GM12872 (cell line): Measurements from ENCODE around the gene ALOX5.

Experiments used
- CTCF ChIP-seq: IDR thresholded peaks from 3 replicates; pipeline ENCODE4 v1.5.1; 2011; ENCODE audit warnings: low read depth, mild to moderate bottlenecking, low read length, moderate library complexity; ENCODE audit not compliant: insufficient read depth

Gene ALOX5

GRCh38 chr10:45446858-45447257 is 72.8 kb downstream of the ALOX5 start:
- TF ChIP-seq CTCF: no peak

GRCh38 chr10:45447416-45447815 is 73.4 kb downstream of the ALOX5 start:
- no peak for TF ChIP-seq CTCF

GRCh38 chr10:45450866-45451265 is 76.8 kb downstream of the ALOX5 start:
- TF ChIP-seq CTCF: no peak

DNA sequence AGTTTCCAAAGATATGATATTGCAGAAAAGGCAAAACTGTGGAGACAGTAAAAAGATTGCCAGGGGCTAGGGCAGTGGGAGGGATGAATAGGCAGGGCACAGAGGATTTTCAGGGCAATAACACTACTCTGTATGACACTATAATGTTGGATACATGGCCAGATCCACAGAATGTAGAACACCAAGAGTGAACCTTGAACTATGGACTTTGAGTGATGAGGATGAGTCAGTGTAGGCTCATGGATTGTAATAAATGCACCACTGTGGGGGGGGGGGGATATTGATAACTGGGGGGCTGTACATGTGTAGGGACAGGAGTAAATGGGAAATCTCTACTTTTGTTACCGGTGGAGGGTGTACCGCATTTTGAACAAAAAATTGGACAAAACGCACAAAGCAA is 77.4 kb downstream of the ALOX5 start:
- no peak for TF ChIP-seq CTCF

DNA sequence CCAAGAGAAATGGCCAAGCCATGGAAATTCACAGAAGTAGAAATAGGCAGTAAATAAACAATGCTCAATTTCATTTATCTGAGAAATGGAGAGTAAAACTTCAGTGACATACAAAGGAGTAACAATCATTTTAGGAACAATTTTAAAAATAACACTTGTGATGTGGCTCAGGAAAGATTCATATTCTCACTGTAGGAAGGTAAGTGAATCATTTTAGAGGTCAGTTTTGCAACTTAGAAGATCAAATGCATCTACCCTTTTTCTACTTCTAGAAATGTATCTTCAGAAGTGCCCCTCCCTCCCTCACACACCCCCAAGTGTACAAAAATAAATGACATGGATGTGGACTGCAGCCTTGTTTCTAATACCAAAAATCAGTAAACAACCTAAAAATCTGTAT is 78.3 kb downstream of the ALOX5 start:
- TF ChIP-seq CTCF: no peak

DNA sequence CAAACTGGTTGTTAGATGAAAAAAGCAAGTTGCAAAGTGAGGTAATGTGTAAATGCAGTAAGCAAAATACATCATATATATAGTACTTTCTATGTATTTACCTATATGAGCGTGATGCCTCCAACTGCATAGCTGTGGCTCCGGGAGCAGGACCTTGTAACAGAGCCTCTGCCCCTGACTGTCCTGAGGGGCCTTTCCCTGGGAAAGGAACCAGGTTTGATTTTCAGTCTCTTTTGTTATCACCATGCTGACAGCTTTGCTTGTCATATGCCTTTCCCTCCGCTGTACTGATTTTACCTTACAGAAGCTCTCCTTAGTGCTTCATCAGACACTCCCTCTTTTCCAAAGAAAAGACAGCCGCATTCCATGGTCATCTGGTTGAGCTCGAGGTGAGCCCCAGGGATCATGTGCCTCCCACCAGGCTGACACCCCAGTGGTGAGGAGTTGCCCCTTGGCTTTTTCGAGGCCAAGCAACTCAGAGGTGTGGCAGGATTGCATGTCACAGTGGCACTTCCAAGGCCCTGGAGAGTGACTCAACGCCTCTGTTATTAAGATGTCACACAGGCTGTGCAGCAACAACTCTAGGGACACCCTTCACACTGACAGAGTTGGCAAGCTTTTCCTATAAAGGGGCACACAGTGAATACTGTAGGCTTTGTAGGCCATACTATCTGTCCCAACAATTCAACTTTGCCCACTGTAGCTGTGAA is 78.9 kb downstream of the ALOX5 start:
- TF ChIP-seq CTCF: no peak

GRCh38 chr10:45453639-45454255 is 79.7 kb downstream of the ALOX5 start:
- no peak for TF ChIP-seq CTCF
